Measurements from ENCODE around the gene MAB21L4. TPM values are rescaled to one million over a fixed set of nuclear protein-coding genes. Genes with fewer than 3 reads are reported as not detected.

MAB21L4 gene
- total and polyA plus RNA-seq, 2 of the 8 experiments (the other 6 are each of a cell fraction or from before 2014, with no cell fraction given), result 0.11 TPM; not detected in 1

DNA sequence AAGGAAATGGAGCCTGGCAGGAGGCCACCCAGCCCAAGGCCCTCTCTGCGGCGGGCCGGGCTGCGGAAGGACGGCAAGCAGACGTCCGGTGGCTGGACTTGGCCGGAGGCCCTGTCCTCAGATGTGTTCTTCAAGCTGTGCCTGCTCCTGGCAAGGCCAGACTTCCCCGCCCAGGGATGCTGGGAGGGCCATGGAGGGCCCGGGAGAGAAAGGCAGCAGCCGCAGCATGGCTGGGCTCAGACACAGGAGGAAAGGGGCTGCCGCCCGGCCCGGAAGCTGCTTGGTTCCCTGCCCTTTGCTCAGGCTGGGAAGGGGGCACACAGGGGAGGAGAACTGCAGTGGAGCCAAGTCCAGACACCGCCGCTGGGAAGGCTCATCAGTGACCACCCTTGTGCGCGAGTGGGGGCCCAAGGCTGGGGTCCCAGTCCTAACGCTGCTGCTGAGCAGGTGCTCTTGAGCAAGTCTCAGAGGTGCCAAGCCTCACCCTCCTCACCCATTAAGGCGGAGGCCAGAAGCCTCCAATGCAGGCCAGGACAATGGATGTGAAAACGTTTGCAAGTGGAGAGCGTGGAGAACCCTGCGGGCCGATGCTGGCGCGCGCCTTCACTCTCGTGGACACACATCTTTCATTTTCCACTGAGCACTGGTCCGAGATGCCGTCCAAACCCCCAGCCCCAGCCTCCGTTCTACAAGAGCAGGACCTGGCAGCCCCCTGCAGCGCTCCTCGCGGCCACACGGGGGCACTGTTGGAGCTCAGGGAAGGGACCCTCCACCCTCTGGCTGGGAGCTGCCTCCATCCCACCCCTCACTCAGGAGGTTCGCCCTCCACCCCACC lies 18.1 kb upstream of the MAB21L4 start:
- Histone ChIP-seq H3K4me1 (replicated peaks in 1 of 4; ENCODE audit: control insufficient read depth in 3 of 4, insufficient read depth in 4 of 4, low read length in 3 of 4) (peaks cover 0 to 6% (median 3%) of the 10 kb centered on the region in 4 experiments; a peak in 4 of 7 replicates), H2AK5ac (ENCODE audit: low read depth, low read length) (no peak overlapping the region), H3K79me1 (ENCODE audit: low read depth, low read length) (no peaks in the 10 kb centered on the region), H3K56ac (replicated peaks; ENCODE audit: insufficient read length, low read depth, low read length) (no peak overlapping the region), H3K4me2 (ENCODE audit: insufficient read depth in 1 of 2, low read depth in 2 of 2, low read length in 2 of 2) (no peak overlapping the region), H3K18ac (ENCODE audit: extremely low read depth, low read length) (no peak overlapping the region), H2BK5ac (ENCODE audit: low read depth, low read length) (no peak overlapping the region), H4K91ac (replicated peaks; ENCODE audit: insufficient read length, low read length) (no peak overlapping the region), H2AFZ (ENCODE audit: low read length) (no peak overlapping the region), H2BK20ac (ENCODE audit: low read length) (no peak overlapping the region), H3K4me3 (ENCODE audit: extremely low read depth in 1 of 4, insufficient read depth in 2 of 4, low read depth in 3 of 4, low read length in 4 of 4) (no peak overlapping the region), H4K5ac (ENCODE audit: insufficient read length, low read depth, low read length) (no peak overlapping the region), H4K20me1 (replicated peaks in 1 of 2; ENCODE audit: control insufficient read depth in 1 of 2, insufficient read depth in 2 of 2, low read length in 2 of 2) (peaks cover 2 to 4% of the 10 kb centered on the region in 2 experiments), H3K79me2 (ENCODE audit: control insufficient read depth in 1 of 2, insufficient read depth in 2 of 2, low read length in 2 of 2) (no peaks in the 10 kb centered on the region), H3K27ac (ENCODE audit: low read depth, low read length) (no peak overlapping the region), H3K23me2 (ENCODE audit: low read depth, low read length) (peaks cover 4% of the 10 kb centered on the region; the same call in 1 of the 2 replicates), H3K36me3 (ENCODE audit: control insufficient read depth in 2 of 4, insufficient read depth in 4 of 4, low read length in 3 of 4) (no peaks in the 10 kb centered on the region), H3K14ac (ENCODE audit: insufficient read length) (no peak overlapping the region), H3K23ac (ENCODE audit: insufficient read length) (no peak overlapping the region), H3K9ac (replicated peaks in 1 of 4; ENCODE audit: extremely low read depth in 1 of 4, low read depth in 3 of 4, low read length in 3 of 4) (no peak overlapping the region), H3K4ac (replicated peaks; ENCODE audit: insufficient read length, low read depth, low read length) (no peak overlapping the region), H4K8ac (ENCODE audit: extremely low read depth, insufficient read depth, low read length) (no peak overlapping the region), H2BK15ac (ENCODE audit: low read length) (no peak overlapping the region), H3K9me3 (ENCODE audit: insufficient read depth in 2 of 2, low read depth in 1 of 2, low read length in 1 of 2) (no peaks in the 10 kb centered on the region), H3K27me3 (replicated peaks in 1 of 4; ENCODE audit: control insufficient read depth in 3 of 4, extremely low read depth in 1 of 4, insufficient read depth in 3 of 4, low read length in 3 of 4) (peaks cover 1 to 9% (median 9%) of the 10 kb centered on the region in 4 experiments; a peak in 6 of 7 replicates), H2BK12ac (ENCODE audit: low read depth, low read length) (no peak overlapping the region), H2BK120ac (replicated peaks; ENCODE audit: low read depth, low read length) (no peak overlapping the region)
- FAIRE-seq (peak; percentile 7), DNase-seq (ENCODE audit: low read depth in 1 of 2, low spot score in 2 of 2) (peak; percentile 34 to 99)
- ChIA-PET POLR2A (ENCODE audit: partially characterized antibody) (interaction anchor here (1.2 kb wide), 1 partner anchor 44 kb away, joined by 3 read pairs; no protein-coding TSS in a partner anchor), CTCF (ENCODE audit: partially characterized antibody) (interaction anchor here (0.7 to 4.4 kb wide), 43 partner anchors 8 to 301 kb away, joined by 3 to 26 read pairs (median 4); partner anchors contain the start of genes CROCC2, MAB21L4, PASK and PPP1R7)
- TF ChIP-seq RNF2 (IDR thresholded peaks at IDR 0.05; ENCODE audit: borderline replicate concordance, low read depth, low read length, missing control alignments, poor library complexity, severe bottlenecking) (no peak), GABPA (IDR thresholded peaks at IDR 0.05; ENCODE audit: borderline replicate concordance, insufficient read depth, low read length) (peak; percentile 54; the same call in 1 of the 2 replicates), YY1 (IDR thresholded peaks at IDR 0.05; ENCODE audit: low read depth, low read length) (0 out of 2 replicates have a peak, but pooled peaks have one; percentile 18), RAD21 (IDR thresholded peaks at IDR 0.05 in 1 of 2, conservative IDR thresholded peaks at IDR 0.05 in 1 of 2; ENCODE audit: low read depth in 2 of 2, low read length in 2 of 2) (peak; percentile 87 to 90)
- TF ChIP-seq, protein P1, sequence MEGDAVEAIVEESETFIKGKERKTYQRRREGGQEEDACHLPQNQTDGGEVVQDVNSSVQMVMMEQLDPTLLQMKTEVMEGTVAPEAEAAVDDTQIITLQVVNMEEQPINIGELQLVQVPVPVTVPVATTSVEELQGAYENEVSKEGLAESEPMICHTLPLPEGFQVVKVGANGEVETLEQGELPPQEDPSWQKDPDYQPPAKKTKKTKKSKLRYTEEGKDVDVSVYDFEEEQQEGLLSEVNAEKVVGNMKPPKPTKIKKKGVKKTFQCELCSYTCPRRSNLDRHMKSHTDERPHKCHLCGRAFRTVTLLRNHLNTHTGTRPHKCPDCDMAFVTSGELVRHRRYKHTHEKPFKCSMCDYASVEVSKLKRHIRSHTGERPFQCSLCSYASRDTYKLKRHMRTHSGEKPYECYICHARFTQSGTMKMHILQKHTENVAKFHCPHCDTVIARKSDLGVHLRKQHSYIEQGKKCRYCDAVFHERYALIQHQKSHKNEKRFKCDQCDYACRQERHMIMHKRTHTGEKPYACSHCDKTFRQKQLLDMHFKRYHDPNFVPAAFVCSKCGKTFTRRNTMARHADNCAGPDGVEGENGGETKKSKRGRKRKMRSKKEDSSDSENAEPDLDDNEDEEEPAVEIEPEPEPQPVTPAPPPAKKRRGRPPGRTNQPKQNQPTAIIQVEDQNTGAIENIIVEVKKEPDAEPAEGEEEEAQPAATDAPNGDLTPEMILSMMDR (IDR thresholded peaks at IDR 0.05; ENCODE audit: control extremely low read depth in 1 of 3, insufficient read depth in 1 of 3, low read depth in 1 of 3, low read length in 3 of 3), result peak in 2 of 3 experiments; percentile 88 to 94; a peak in 3 of 4 replicates
- 57% methylated on average over 36 of the region's 36 CpGs; no CpG with 5 or more reads in 1 of the 2 experiments for WGBS, 2 experiments (ENCODE audit: extremely low coverage in 1 of 2, insufficient coverage in 1 of 2, insufficient read length in 1 of 2, insufficient replicate concordance in 2 of 2, low coverage in 1 of 2, low lambda C conversion rate in 2 of 2, missing lambda C conversion rate in 1 of 2)

Data from H1 (cell line).